A673 (cell line): Measurements from ENCODE around the gene KCNK5. TPM values are rescaled to one million over a fixed set of nuclear protein-coding genes. Genes with fewer than 3 reads are reported as not detected.

ENCODE experiments used
- BruUV-seq: library from RNA; stranded (reverse); fragments of 400-500 nt; replicated peaks from 2 replicates; lab custom pipeline; 2021; lab: Mats Ljungman, UMichigan
- CTCF ChIA-PET: fragments of 300-600 bp; sonication (Branson Sonifier 250); formaldehyde crosslinking; loops from one replicate; lab custom pipeline; 2022; ENCODE audit warnings: antibody characterized with exemption; lab: Charles Lee
- POLR2A ChIA-PET: fragments of 300-600 bp; sonication (Branson Sonifier 250); formaldehyde crosslinking; loops from one replicate; lab custom pipeline; 2022; ENCODE audit warnings: antibody characterized with exemption; ENCODE audit not compliant: low non-redundant PET; lab: Charles Lee
- DNase-seq: peaks from one replicate; pipeline ENCODE4 v3.0.0-alpha.2; 2015; ENCODE audit warnings: low spot score
- H3K27ac ChIP-seq: fragments of 200-600 bp; sonication (generic); 2 replicates; pipeline ENCODE4 v1.5.1; 2016; ENCODE audit warnings: mixed run types, low read depth, mild to moderate bottlenecking, mixed read lengths, antibody characterized with exemption, low read length; ENCODE audit not compliant: poor library complexity, severe bottlenecking
- H3K27me3 ChIP-seq: fragments of 200-600 bp; sonication (generic); replicated peaks from 2 replicates; pipeline ENCODE4 v1.6.1; 2017; ENCODE audit warnings: mixed run types, low read depth, mild to moderate bottlenecking, mixed read lengths, antibody characterized with exemption, low read length; ENCODE audit not compliant: insufficient read depth, poor library complexity
- H3K36me3 ChIP-seq: fragments of 200-600 bp; sonication (generic); 2 replicates; pipeline ENCODE4 v1.6.1; 2016; ENCODE audit warnings: mixed run types, mild to moderate bottlenecking, mixed read lengths, antibody characterized with exemption, low read length; ENCODE audit not compliant: insufficient read depth, poor library complexity, severe bottlenecking
- H3K4me1 ChIP-seq: fragments of 200-600 bp; sonication (generic); 2 replicates; pipeline ENCODE4 v1.6.1; 2017; ENCODE audit warnings: mixed run types, mild to moderate bottlenecking, mixed read lengths, antibody characterized with exemption, low read length; ENCODE audit not compliant: insufficient read depth, poor library complexity, severe bottlenecking
- H3K4me3 ChIP-seq: fragments of 200-600 bp; sonication (generic); 2 replicates; pipeline ENCODE4 v1.5.1; 2016; ENCODE audit warnings: low read depth, mixed run types, mild to moderate bottlenecking, mixed read lengths, low read length; ENCODE audit not compliant: poor library complexity, severe bottlenecking
- H3K9me3 ChIP-seq: fragments of 200-600 bp; sonication (generic); 2 replicates; pipeline ENCODE4 v1.6.1; 2016; ENCODE audit warnings: mixed run types, low read depth, mild to moderate bottlenecking, mixed read lengths, antibody characterized with exemption, low read length; ENCODE audit not compliant: poor library complexity, severe bottlenecking
- EZH2 ChIP-seq: fragments of 200-600 bp; sonication (generic); IDR thresholded peaks from 2 replicates; pipeline ENCODE4 v1.6.1; 2017; ENCODE audit warnings: borderline replicate concordance, low read depth, mild to moderate bottlenecking, mixed read lengths, antibody characterized with exemption, low read length; ENCODE audit not compliant: poor library complexity, severe bottlenecking
- intact Hi-C: fragments of 100-400 bp; cut with micrococcal nuclease; formaldehyde crosslinking; loops from one replicate; pipeline ENCODE4 v1.10.0; 2022; ENCODE audit not compliant: unreplicated experiment
- total RNA-seq: library from RNA; stranded (reverse); gene quantifications from 2 replicates; pipeline ENCODE4 v1.2.3, GENCODE V29; 2021
- TF ChIP-seq, protein P1 (sequence below): fragments of 300-800, 200-600 bp; sonication (generic); conservative IDR thresholded peaks from 2 replicates; pipeline ENCODE4 v1.5.1; 2017; ENCODE audit warnings: low read depth, mild to moderate bottlenecking, antibody characterized with exemption, low read length, moderate library complexity, mixed read lengths

Gene KCNK5
- total RNA-seq, 1 experiment from 2014 or later: not detected

DNA sequence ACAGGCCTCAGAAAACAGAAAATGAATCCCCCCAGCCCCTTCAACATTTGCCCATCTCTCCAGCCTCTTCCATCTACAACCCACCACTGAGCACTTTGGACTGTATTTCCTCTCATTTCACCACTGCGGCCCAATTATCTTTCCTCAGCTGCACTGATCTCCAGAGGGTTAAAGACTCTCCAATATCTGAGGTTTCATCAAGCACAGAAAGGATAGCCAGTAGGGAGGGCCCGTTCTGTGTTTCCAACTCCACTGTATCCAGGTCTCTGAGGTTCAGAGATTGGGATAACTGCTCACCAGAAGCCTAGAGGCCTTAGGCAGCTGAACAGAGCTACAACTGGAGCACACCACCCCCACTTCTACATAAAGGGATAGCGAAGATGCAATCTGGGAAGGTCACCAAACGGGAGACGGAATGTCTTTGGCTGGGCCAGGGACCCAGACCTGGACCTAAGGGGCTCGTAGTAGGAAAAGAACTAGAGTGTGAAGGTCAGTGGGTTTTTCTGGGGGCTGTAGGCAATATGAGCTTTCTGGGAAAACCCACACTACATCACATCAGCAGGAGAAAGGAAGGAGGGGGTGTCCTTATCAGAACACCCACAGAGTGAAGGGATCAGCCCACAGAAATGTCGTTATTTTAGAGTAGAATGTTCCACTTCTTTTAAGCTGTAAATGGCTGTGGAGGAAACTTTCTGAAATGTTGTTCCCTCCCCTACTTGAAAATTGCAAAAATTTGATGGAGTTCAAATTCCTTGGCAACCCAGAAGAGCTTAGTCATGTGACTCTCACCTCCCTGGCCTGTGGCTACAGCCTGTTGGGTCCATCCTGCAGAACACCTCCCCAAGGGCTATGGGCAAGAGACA lies 7.3 kb downstream of the KCNK5 start:
- Histone ChIP-seq H3K27me3 (peaks cover 19% of the 10 kb centered on the region), H3K4me1 (no peaks in the 10 kb centered on the region), H3K9me3 (no peaks in the 10 kb centered on the region), H3K36me3 (no peaks in the 10 kb centered on the region), H3K4me3 (no peak overlapping the region), H3K27ac (no peak overlapping the region)
- no TSS peak for BruUV-seq
- no peak for TF ChIP-seq EZH2
- TF ChIP-seq, protein P1, sequence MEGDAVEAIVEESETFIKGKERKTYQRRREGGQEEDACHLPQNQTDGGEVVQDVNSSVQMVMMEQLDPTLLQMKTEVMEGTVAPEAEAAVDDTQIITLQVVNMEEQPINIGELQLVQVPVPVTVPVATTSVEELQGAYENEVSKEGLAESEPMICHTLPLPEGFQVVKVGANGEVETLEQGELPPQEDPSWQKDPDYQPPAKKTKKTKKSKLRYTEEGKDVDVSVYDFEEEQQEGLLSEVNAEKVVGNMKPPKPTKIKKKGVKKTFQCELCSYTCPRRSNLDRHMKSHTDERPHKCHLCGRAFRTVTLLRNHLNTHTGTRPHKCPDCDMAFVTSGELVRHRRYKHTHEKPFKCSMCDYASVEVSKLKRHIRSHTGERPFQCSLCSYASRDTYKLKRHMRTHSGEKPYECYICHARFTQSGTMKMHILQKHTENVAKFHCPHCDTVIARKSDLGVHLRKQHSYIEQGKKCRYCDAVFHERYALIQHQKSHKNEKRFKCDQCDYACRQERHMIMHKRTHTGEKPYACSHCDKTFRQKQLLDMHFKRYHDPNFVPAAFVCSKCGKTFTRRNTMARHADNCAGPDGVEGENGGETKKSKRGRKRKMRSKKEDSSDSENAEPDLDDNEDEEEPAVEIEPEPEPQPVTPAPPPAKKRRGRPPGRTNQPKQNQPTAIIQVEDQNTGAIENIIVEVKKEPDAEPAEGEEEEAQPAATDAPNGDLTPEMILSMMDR: no peak
- CTCF ChIA-PET: no interaction called here
- intact Hi-C loops: no loop called here
- DNase-seq: no peak
- POLR2A ChIA-PET: no interaction called here

DNA sequence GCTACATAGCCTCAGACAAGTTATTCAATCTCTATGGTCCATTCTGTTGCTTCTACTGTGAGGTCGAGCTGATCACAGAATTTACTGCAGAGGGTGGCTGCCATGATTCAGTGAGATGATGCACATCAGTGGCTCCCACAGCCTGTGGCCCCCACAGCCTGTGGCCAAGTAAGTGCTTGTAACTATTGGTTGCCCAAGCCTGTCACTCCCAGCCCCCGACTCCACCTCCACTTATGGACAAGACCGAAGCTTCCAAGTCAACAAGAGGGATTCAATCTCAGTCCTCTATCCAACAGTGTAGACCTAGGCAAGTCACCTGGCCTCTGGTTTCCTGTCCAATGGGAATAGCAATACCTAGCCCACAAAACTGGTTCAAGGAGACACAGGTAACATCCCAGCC lies 8.2 kb downstream of the KCNK5 start:
- no peak overlapping the region for H3K27ac ChIP-seq
- intact Hi-C loops: no loop called here
- no peaks in the 10 kb centered on the region for H3K4me1 ChIP-seq
- H3K36me3 ChIP-seq: no peaks in the 10 kb centered on the region
- H3K4me3 ChIP-seq: no peak overlapping the region
- H3K27me3 ChIP-seq: peaks cover 10% of the 10 kb centered on the region
- H3K9me3 ChIP-seq: no peaks in the 10 kb centered on the region
- TF ChIP-seq EZH2: no peak
- TF ChIP-seq, protein P1: no peak
- DNase-seq: no peak
- CTCF ChIA-PET: no interaction called here
- POLR2A ChIA-PET: no interaction called here
- BruUV-seq: no TSS peak

DNA sequence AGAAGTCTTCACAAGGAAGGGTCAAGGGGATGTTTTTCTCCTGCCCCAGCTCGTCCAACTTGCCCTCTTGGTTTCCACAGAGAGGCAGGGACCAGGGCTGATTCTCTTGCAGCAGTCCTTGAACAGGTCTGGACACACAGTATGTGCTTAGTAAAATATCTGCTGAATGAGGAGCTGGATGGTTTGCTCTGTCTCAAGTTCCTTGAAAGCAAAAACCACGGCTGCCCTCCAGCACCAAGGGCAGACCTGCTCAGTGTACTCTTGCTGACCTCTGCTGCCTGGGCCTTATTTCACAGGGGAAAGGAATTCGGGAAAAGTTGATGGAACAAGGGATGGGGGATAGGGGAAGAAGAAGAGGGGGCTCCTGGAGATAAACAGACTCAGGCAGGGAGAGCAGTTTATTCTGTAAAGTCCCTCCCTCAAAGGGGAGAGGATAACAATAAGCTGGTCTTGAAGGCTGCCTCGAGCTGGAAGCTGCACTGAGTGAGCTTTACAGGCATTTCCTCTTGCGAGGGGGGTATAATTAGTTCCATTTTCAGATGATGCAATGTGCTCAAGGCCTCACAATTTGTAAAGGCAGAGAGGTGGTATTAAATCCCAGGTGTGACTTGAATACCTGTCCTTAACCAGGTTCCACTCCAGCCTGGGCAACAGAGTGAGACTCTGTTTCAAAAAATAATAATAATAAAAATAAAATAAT lies 10.3 kb downstream of the KCNK5 start:
- Histone ChIP-seq H3K4me3 (no peak overlapping the region), H3K9me3 (no peaks in the 10 kb centered on the region), H3K27me3 (no peaks in the 10 kb centered on the region), H3K27ac (no peak overlapping the region), H3K36me3 (no peaks in the 10 kb centered on the region), H3K4me1 (no peaks in the 10 kb centered on the region)
- CTCF ChIA-PET: no interaction called here
- DNase-seq: no peak
- TF ChIP-seq, protein P1: no peak
- TF ChIP-seq EZH2: no peak
- POLR2A ChIA-PET: no interaction called here
- intact Hi-C loops: no loop called here
- no TSS peak for BruUV-seq
